ENCODE data around the gene TP63.

Gene TP63

DNA sequence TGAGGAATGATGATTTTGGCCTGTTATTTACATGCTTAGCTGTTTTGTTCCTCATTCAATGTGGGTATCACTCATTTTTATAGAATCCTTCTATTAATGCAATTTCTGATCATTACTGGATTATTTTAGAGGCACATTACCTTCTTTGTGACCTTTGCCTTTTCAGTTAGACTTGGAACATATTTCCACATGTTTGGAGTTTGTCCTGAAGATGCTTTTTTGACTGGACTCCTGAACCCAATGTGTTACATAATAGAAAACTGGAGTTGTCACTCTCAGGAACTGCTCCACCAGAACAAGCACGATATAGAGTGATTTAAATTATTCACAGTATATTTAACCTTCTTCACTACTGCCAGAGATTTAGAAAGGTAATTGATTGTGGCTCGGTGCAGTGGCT, 59.5 kb downstream of the TP63 start:
- TF ChIP-seq, protein P1, sequence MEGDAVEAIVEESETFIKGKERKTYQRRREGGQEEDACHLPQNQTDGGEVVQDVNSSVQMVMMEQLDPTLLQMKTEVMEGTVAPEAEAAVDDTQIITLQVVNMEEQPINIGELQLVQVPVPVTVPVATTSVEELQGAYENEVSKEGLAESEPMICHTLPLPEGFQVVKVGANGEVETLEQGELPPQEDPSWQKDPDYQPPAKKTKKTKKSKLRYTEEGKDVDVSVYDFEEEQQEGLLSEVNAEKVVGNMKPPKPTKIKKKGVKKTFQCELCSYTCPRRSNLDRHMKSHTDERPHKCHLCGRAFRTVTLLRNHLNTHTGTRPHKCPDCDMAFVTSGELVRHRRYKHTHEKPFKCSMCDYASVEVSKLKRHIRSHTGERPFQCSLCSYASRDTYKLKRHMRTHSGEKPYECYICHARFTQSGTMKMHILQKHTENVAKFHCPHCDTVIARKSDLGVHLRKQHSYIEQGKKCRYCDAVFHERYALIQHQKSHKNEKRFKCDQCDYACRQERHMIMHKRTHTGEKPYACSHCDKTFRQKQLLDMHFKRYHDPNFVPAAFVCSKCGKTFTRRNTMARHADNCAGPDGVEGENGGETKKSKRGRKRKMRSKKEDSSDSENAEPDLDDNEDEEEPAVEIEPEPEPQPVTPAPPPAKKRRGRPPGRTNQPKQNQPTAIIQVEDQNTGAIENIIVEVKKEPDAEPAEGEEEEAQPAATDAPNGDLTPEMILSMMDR (IDR thresholded peaks at IDR 0.05; ENCODE audit: low read depth, low read length), result no peak
- H3K4me3 ChIP-seq (ENCODE audit: low read depth, low read length), result no peak overlapping the region
- in situ Hi-C loops (cut with HindIII; ENCODE audit: low sequenced_read_pairs), result no loop called here
- DNase-seq (ENCODE audit: low read depth, low spot score), result no peak

DNA sequence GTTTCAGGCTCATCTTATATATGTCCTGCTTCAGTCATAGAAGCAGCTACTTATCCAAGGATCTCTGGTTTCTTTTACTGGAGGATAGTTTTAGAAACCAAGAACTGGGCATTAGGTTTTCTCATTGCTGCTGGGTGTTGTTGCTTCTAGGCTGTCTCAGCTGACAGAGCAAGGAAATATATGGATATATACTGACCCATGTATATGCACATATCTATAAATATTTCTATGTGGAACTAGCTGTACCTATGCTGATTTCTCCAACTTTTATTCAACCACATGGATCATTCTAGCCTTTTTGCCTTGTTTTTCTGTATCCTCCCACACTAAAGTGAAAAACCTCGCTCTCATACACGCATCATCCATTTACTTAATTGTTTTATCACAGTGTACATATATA, 64.2 kb downstream of the TP63 start:
- TF ChIP-seq, protein P1 (IDR thresholded peaks at IDR 0.05; ENCODE audit: low read depth, low read length), result no peak
- in situ Hi-C loops (cut with HindIII; ENCODE audit: low sequenced_read_pairs), result no loop called here
- DNase-seq (ENCODE audit: low read depth, low spot score), result no peak
- no peak overlapping the region for H3K4me3 ChIP-seq (ENCODE audit: low read depth, low read length)

DNA sequence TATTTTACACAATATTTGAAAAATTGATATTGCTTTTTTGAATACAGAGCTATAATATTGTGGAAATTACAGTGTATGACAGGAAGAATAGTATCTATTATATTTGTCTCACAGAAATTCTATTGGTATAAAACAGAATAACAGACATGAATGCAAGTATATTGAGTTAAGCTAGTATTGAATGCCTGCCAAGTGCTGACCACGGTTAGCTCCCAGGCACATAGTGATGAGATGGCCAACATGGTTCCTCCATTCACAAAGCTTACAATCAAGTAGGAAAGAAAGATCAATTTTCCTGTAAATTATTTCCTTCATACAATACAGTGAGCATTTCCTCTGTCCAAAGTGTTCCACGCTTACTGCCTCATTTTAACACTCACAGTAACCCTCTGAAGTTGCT, 67.6 kb downstream of the TP63 start:
- in situ Hi-C loops (cut with HindIII; ENCODE audit: low sequenced_read_pairs), result no loop called here
- peak; percentile 49 for DNase-seq (ENCODE audit: low read depth, low spot score)
- TF ChIP-seq, protein P1 (IDR thresholded peaks at IDR 0.05; ENCODE audit: low read depth, low read length), result no peak
- no peak overlapping the region for H3K4me3 ChIP-seq (ENCODE audit: low read depth, low read length)

DNA sequence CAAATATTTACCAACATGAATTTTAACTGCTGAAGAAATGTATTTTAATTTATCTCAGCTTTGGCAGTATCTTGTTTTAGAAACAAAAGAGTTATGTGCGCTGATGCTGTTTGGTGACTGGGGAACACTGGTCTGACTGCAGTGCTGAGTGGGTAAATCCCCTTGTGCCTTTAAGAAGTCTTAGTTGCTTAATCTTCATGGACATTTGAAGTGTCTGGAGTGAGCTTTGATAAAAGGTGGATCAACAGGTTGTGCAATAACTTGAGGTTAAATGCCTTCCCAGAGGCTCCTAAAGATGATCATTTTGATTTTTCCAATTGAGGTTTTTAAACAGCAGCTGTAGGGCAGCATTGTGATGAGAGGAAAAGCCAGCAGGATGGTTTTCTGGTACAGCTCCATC, 68.7 kb downstream of the TP63 start:
- H3K4me3 ChIP-seq (ENCODE audit: low read depth, low read length), result no peak overlapping the region
- TF ChIP-seq, protein P1 (IDR thresholded peaks at IDR 0.05; ENCODE audit: low read depth, low read length), result no peak
- no peak for DNase-seq (ENCODE audit: low read depth, low spot score)
- in situ Hi-C loops (cut with HindIII; ENCODE audit: low sequenced_read_pairs), result no loop called here

DNA sequence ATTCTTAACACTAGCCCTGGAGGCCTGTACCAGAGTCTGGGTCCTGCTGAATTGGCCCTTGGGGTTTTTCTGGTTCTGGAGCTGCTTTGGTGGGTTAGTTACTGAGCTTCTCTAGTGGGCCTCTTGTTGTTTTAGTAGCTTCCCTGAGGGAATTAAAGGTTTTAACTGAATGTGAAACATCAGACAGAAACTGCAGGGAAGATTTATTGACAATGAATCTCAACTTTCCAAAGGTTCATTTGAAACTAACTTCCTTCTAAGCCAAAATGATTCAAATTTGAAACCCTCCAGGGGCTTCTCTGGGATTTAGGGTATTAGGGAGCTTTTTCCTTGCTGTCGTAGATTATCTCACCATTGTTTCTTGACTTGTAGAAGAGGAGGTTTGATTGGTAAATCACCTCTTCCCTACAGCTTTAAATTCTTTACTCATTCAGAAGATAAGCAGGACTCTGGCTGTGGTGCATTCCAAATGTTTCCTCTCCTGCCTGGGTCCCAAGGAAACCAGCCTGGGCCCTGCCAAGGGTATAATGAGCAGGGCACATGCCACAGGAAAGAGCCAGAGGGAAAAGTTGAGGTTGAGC, 71.0 kb downstream of the TP63 start:
- TF ChIP-seq, protein P1 (IDR thresholded peaks at IDR 0.05; ENCODE audit: low read depth, low read length), result no peak
- no peak overlapping the region for H3K4me3 ChIP-seq (ENCODE audit: low read depth, low read length)
- no peak for DNase-seq (ENCODE audit: low read depth, low spot score)
- in situ Hi-C loops (cut with HindIII; ENCODE audit: low sequenced_read_pairs), result no loop called here

DNA sequence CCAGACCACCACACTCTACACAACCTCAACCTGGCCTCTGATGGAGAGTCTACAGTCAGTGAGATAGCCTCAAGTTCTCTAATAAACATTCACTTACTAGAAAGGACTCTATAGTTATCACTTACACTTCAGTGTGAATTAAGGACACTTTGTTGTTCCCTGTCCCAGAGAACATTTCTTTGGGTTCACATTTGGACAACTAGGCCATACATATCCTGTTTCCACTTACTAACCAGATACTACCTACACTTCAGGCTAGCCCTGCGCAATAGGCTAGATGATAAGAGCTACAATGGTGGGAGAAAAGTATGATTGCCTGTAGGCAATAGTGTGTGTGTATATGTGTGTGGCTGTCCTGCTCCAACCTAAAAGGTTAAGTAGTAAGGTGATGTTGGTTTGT, 72.7 kb downstream of the TP63 start:
- no peak overlapping the region for H3K4me3 ChIP-seq (ENCODE audit: low read depth, low read length)
- TF ChIP-seq, protein P1 (IDR thresholded peaks at IDR 0.05; ENCODE audit: low read depth, low read length), result no peak
- DNase-seq (ENCODE audit: low read depth, low spot score), result no peak
- in situ Hi-C loops (cut with HindIII; ENCODE audit: low sequenced_read_pairs), result no loop called here

DNA sequence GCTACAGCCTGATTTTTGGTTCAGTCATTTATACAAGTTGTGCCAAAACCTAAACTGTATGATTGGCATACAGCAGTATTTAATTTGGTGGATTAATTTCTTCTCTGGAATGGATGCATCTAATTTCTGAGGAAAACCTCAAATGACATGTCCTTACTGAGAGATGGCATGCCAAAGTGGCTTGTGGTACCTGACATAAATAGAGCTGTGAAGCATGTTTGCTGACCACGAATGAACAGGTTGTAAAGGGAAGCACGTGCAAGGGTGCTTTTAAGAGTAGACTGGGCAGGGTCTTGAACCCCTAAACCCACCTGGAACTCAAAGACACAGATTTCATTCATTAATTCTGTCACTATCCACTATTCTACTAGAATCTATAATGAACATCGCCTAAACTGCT, 77.2 kb downstream of the TP63 start:
- in situ Hi-C loops (cut with HindIII; ENCODE audit: low sequenced_read_pairs), result no loop called here
- no peak for DNase-seq (ENCODE audit: low read depth, low spot score)
- TF ChIP-seq, protein P1 (IDR thresholded peaks at IDR 0.05; ENCODE audit: low read depth, low read length), result no peak
- no peak overlapping the region for H3K4me3 ChIP-seq (ENCODE audit: low read depth, low read length)
